NCI-H2196 treated with DMSO at 0.1 percent for 48 hours (cell line): ENCODE data around the gene PIGC.
A peak's percentile ranks its signal among the peaks of the same experiment; 100 is the strongest.

Experiments
- DNase-seq: peaks from one replicate; lab custom pipeline; 2025; ENCODE audit not compliant: unreplicated experiment; lab: John Stamatoyannopoulos, UW

The PIGC gene

GRCh38 chr1:172431721-172432192 lies 12.1 kb downstream of the PIGC start:
- no peak for DNase-seq

GRCh38 chr1:172431204-172431603 lies 12.7 kb downstream of the PIGC start:
- DNase-seq: no peak

GRCh38 chr1:172430128-172430454 lies 13.8 kb downstream of the PIGC start:
- no peak for DNase-seq

DNA sequence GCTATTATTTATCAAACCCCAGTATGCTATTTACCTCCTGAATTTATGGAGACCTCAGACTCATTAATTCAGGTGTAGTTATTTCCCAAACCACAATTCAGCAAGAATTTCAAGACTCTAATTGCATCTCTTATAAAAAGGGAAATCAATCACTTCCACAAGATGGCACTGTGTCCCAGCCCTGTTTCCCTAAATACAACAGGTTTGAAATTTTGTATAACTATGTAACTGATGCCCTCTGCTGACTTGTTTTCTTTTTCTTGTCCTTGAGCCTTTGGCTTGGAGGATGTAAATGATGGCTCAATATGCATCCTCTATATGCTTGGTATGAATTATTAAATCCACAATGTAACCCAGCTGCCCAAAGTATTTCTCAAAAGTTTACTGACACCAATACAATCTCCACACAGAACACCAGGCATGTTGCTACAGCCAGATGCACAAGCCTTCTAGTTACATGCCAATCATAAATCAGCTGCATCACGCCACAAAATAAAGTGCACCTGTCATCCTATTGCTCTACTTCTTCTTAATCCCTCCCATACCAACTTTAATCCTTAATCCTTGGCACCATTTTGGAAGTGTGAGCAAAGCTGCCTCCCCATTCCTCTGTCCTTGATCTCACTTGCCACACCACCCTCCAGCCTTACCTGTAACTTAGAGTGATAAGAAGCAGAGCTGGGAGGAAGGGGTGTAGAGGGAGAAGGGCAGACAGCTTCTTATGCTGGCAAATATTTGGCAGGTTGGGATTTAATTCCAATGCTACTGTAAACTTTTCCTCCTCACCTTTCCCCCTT lies 14.3 kb downstream of the PIGC start:
- DNase-seq: peak; percentile 2

DNA sequence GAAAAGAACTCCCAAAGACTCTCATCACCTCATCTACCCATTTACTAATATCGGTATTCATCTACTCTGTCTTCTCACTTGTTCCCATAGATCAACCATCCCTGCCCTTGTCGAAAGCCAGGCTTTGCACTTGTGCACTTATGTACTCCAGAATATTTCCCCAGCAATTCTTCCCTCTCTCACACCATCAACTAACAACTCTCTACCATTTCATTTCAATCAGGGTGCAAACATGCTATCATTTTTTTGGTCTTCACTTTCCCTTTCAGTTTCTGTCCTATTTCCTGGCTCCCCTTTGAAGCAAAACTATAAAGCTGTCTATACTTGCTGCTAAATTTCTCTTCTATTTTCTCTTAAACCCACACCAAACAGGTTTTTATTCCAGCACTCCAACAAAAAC lies 16.7 kb downstream of the PIGC start:
- no peak for DNase-seq

DNA sequence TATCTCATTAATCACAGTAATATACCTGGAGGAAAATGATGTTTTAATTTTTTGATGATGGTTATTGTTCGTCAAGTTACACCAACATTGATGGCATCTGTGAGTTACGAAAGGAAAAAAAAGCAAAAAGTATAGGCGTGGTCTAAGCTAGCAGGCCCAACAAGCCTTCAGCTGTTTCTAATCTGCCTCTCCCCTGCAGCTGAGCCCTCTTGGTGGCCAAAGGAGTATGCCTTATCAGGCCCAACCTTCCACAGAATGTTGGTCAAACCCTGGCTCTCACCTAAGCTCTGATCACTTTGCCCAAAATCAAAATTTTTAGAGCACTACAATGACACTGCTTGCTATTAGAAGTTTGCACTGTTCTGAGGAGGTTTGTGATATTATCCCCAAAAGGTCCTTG lies 18.5 kb downstream of the PIGC start:
- DNase-seq: no peak

- DNase-seq: no peak
These were observed 20.5 kb downstream of the PIGC start for GRCh38 chr1:172423336-172423735.

DNA sequence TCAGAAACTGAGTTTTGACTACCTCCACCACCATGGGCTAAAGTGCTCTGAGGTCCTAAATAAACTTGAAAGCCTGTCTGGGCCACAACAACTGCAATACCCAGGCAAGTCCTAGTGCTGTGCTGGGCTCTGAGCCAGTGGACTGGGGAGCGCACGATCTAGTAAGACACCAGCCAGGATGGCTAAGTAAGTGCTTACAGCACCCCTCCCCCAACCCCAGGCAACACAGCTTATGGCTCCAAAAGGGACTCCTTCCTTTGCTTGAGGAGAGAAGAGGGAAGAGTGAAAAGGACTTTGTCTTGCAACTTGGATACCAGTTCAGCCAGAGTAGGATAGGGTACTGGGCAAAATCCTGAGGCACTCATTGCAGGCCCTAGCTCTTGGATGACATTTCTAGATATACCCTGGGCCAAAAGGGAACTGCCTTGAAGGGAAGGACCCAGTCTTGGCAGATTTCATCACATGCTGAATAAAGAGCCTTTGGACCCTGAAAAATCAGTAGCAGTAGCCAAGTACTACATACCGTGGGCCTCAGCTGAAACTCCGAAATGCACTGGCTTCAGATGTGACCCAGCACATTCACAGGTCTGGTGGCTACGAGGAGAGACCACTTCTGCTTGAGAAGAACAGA lies 21.8 kb downstream of the PIGC start:
- DNase-seq: no peak

- no peak for DNase-seq
These were observed 23.5 kb downstream of the PIGC start, which contains the start of gene C1orf105 for GRCh38 chr1:172420385-172420784. Gene C1orf105 (plus strand): TSS chr1:172420685. CDS start chr1:172420886, 201 bp downstream.

- DNase-seq: no peak
These were observed 26.3 kb downstream of the PIGC start for GRCh38 chr1:172417557-172417956.

DNA sequence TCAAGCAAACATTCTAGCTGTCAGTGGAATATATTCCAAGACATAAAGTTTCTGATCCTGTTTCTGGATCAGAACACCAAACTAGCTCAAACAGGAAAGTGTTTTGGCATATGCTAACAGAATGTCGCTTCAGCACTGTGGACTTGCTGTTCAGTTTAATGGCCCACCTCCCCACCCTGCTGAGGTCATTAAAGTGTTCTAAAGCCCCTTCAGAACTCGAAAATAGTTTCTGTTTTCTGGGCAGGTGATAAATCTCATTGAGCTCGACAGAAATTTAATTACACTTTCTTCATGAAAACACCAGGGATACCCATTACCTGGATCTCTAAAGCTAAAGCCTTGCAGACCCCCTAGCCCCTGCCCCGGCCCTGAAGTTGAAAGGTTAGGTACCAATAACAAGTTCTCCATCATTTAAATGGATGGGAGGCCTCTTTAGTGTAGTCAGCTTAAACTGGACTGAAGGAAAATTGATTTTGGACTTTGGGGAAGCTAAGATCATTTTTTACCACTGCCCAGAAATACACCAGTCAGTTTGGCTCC lies 27.3 kb downstream of the PIGC start:
- no peak for DNase-seq

GRCh38 chr1:172414331-172414730 lies 29.5 kb downstream of the PIGC start:
- DNase-seq: no peak

DNA sequence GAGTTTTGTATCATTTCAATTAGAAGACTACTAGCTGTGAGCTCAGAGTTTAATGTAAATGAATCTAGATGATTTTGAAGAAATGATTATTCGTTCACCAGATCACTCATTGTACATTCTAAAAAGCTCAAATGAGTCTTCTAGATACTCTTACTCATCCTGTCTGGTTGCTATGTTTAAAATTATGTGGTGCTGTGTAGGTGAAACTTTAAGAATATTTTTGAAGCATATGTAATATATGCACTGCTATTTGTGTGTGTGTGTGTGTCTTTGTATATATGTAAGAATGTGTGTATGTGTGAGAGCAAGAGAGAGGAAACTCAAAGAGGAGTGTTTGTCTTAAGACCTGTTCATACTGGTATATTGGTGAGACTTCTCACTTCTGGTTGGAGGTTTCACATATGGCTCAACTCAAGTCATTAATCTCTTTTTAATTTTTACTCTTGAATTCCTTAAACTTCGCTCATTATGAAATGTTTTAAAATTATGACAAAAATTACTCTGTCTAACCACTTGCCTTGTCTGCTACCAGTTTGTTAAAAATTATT lies 32.0 kb downstream of the PIGC start:
- DNase-seq: no peak

DNA sequence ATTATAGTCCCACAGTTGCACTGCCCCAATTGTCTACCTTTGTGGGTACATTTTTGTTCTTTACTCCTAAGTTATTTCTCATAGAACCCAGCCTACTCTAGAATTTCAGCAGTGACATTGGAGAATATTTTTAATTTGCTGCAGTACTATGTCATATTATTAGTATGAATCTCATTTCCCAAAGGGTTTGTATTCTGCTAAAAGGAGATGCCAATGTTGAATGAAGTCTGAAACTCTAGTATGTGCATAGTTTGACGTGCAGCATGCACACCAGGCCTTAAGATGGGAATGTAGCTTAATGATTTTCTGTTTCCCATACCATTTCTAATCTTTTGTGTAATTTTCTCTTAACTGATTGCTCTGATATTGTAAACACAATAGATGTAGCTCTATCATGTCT lies 33.8 kb downstream of the PIGC start:
- no peak for DNase-seq

DNA sequence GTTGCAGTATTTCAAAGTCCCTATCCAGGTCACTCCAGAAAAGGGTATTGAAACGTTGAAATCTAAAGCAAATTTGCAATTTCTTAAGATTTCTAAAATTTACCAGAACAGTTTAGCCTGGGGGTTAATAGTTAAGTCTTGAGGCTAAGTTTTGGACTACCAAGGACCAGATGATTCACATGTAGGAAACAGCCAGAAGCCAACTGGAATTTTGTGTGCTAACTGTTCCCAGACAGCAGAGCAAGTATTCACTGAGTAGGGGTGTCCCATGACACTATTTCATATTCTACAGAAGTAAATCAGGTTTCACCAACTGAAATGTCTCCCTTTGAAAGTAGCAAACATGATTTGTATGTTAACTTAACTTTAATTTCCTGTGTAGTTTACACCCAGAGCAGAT lies 34.9 kb downstream of the PIGC start:
- no peak for DNase-seq

GRCh38 chr1:172406968-172407367 lies 36.9 kb downstream of the PIGC start:
- DNase-seq: no peak

DNA sequence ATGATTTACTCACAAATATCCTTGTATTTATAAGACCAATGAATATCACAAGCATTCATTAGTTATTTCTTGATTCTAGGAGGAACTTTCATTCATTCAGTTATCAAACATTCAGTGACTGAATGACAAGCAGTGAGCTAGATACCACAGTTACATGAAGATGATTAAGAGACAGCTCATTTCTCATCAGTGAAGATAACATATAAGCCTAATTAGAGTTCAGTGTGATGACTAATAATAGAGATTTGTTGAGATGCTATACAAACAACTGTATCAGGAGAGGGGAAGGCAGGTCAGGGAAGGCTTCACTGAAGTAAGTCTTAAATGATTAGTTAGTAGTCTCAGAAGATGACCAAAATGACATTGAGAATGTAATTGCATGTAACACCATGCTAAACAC lies 38.0 kb downstream of the PIGC start:
- no peak for DNase-seq

GRCh38 chr1:172404121-172404520 lies 39.7 kb downstream of the PIGC start:
- DNase-seq: no peak

GRCh38 chr1:172402878-172403569 lies 40.8 kb downstream of the PIGC start:
- DNase-seq: no peak

DNA sequence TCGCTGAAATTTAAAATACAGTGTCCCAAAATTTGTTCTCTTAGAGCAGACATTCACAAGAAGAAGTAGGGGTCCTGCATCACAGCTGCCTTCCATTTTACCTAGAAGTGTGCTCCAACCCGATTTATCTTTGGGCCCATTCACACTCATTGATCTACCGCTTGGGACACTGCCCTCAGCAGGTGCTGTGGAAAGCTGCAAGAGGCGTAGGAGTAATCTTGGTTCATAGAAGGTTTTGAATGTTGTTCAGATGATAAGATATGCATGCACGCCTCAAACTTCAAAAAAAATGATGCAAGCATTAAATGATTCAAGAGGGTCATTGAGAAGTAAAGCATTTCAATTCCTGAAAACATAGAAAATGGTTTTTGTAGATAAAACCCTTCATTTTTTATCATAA lies 42.0 kb downstream of the PIGC start:
- DNase-seq: no peak

DNA sequence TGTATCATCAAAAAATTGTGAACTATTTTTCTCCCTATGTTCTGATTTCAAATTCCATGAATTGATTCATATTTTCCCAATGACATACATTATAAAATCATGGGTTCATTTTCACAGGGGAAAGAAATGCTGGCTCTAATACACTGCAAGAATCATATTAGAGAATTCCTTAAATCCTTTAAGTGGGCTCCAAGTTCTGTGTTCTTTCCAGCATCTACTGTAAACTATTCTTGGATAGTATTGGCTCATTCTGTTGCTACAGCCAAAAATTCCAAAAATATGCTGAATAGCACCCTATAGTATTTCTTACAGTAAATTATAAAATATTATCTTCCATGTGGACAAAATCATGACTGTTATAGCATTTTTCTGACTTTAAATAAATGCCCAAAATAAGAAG lies 42.4 kb downstream of the PIGC start:
- DNase-seq: no peak

DNA sequence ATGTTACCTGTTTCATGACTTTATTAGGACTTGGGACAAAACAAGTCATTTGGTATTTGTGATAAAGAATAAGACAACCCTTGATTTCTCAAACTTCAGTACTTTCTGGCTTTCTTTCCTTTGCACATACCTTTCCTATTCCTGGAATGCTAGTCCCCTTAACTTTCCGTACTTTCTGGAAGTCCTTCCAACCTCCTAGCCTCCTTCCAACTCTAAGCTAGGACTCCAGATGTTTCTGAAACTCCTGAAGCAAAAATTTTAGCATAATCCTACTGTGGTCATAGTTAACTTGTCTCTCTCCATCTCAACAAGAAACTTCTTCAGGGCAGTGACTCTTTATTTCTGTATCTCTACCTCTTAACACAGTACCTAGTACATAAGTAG lies 43.2 kb downstream of the PIGC start:
- no peak for DNase-seq
